ENCODE measurements around the gene VRK1.

DNA sequence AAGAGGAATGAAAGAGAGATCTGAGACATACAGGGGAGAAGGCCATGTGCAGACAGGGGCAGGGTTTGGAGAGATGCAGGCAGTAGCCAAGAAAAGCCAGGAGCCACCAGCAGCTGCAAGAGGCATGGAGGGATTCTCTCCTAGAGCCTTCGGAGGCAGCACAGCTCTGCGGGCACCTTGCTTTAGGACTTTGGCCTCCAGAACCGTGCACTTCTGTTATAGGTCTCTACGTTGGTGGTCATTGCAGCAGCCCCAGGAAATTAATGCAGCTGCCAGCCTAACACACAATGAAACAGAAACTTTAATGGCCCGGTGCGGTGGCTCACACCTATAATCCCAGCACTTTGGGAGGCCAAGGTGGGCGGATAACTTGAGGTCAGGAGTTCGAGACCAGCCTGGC, 14.7 kb upstream of the VRK1 start:
- TF ChIP-seq EZH2 (IDR thresholded peaks at IDR 0.05) (no peak), POLR2AphosphoS5 (IDR thresholded peaks at IDR 0.05; ENCODE audit: borderline replicate concordance, low read depth, low read length) (no peak)

Measured in SK-N-MC (cell line).